DOHH2 (cell line): ENCODE data around the gene TMEM72.

Experiments used
- CTCF ChIP-seq: fragments of 200-600 bp; sonication (generic); IDR thresholded peaks from one replicate; pipeline ENCODE4 v1.5.1; 2014; ENCODE audit warnings: antibody characterized with exemption, mild to moderate bottlenecking, low read depth, low read length; ENCODE audit not compliant: poor library complexity, severe bottlenecking
- EZH2phosphoT487 ChIP-seq: fragments of 200-600 bp; sonication (generic); IDR thresholded peaks from 2 replicates; pipeline ENCODE4 v1.6.1; 2017; ENCODE audit warnings: borderline replicate concordance, mild to moderate bottlenecking, antibody characterized with exemption, low read length, moderate library complexity, mixed read lengths

DNA sequence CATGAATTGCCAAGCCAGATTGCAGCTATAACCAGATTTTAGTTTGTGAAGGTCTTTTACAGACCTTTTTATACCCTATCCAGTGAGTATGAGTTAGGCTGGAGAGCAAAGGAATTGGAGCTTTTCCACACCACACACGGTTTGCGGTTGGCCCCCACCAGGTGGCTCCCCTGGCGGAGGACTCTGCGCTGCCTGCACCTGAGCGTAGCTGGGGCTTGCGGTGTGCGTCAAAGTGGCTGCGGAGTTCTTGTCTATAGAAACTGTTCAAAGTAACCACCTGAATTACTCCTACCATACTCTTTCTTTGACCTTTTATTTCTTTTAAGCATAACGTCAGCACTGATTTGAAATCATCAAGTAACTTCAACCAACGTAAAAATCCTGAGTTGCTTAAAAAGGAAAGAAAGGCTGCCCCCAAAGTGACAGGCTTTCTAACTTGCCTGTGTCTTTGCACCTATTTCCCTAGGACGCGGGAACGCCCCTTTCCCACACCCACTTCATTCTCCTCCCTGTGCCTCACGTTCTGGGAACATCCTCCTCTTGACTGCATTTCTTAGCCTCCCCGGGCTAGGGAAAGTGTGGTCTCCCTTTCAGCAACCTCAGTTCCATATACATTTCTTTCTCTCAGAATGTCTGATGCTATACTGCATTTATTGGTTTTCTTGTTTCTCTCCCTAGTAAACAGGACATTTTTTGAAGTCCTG lies 47.6 kb upstream of the TMEM72 start:
- TF ChIP-seq EZH2phosphoT487: no peak
- TF ChIP-seq CTCF: no peak
